PC-3 (cell line): Measurements from ENCODE around the gene SPOPL. TPM values are rescaled to one million over a fixed set of nuclear protein-coding genes. Genes with fewer than 3 reads are reported as not detected.

Experiments used
- ATAC-seq: fragments of 200-7000 bp; cut with Tn5 transposase; 2 replicates; pipeline ENCODE4 v1.9.1; 2020; ENCODE audit warnings: mild to moderate bottlenecking, moderate library complexity
- BruUV-seq: library from RNA; stranded (reverse); fragments of 400-500 nt; replicated peaks from 2 replicates; lab custom pipeline; 2021; lab: Mats Ljungman, UMichigan
- CTCF ChIA-PET: fragments of 300-600 bp; sonication (Branson Sonifier 250); formaldehyde crosslinking; loops from one replicate; lab custom pipeline; 2022; ENCODE audit warnings: antibody characterized with exemption; lab: Charles Lee
- POLR2A ChIA-PET: fragments of 300-600 bp; sonication (Branson Sonifier 250); formaldehyde crosslinking; loops from one replicate; lab custom pipeline; 2022; ENCODE audit warnings: antibody characterized with exemption; ENCODE audit not compliant: unreplicated experiment; lab: Charles Lee
- DNase-seq: peaks from one replicate; pipeline ENCODE4 v3.0.0-alpha.2; 2015
- H2AFZ ChIP-seq: fragments of 300-600 bp; sonication (generic); 2 replicates; pipeline ENCODE4 v1.6.0; 2016; ENCODE audit warnings: antibody characterized with exemption, low read length
- H3F3A ChIP-seq: fragments of 300-600 bp; sonication (generic); one replicate; pipeline ENCODE4 v1.6.0; 2017; ENCODE audit warnings: antibody characterized with exemption, low read length, control low read depth, mild to moderate bottlenecking; ENCODE audit not compliant: unreplicated experiment
- H3K27ac ChIP-seq: fragments of 300-600 bp; sonication (generic); 2 replicates; pipeline ENCODE4 v1.5.1; 2016; ENCODE audit warnings: mild to moderate bottlenecking, low read length
- H3K27me3 ChIP-seq: fragments of 300-600 bp; sonication (generic); 2 replicates; pipeline ENCODE4 v1.6.1; 2016; ENCODE audit warnings: low read length, mixed read lengths
- H3K36me3 ChIP-seq: fragments of 300-600 bp; sonication (generic); 2 replicates; pipeline ENCODE4 v1.6.1; 2016; ENCODE audit warnings: low read depth, mixed run types, low read length, mixed read lengths
- H3K4me1 ChIP-seq: fragments of 300-600 bp; sonication (generic); 2 replicates; pipeline ENCODE4 v1.5.1; 2016; ENCODE audit warnings: low read length; ENCODE audit not compliant: insufficient read depth
- H3K4me2 ChIP-seq: fragments of 300-600 bp; sonication (generic); 2 replicates; pipeline ENCODE4 v1.6.0; 2016; ENCODE audit warnings: low read length
- H3K4me3 ChIP-seq: fragments of 300-600 bp; sonication (generic); 2 replicates; pipeline ENCODE4 v1.5.1; 2016; ENCODE audit warnings: mild to moderate bottlenecking, low read length, mixed read lengths
- H3K79me2 ChIP-seq: fragments of 300-600 bp; sonication (generic); 2 replicates; pipeline ENCODE4 v1.6.1; 2017; ENCODE audit warnings: low read length, mixed read lengths
- H3K9ac ChIP-seq: fragments of 300-600 bp; sonication (generic); 2 replicates; pipeline ENCODE4 v1.6.0; 2016; ENCODE audit warnings: mild to moderate bottlenecking, low read length
- H3K9me2 ChIP-seq: fragments of 300-600 bp; sonication (generic); replicated peaks from 2 replicates; pipeline ENCODE4 v1.6.1; 2016; ENCODE audit warnings: mixed run types, low read length, mixed read lengths
- H3K9me3 ChIP-seq: fragments of 300-600 bp; sonication (generic); 2 replicates; pipeline ENCODE4 v1.6.1; 2016; ENCODE audit warnings: low read length, mixed read lengths
- H4K20me1 ChIP-seq: fragments of 300-600 bp; sonication (generic); 2 replicates; pipeline ENCODE4 v1.6.1; 2016; ENCODE audit warnings: low read length, mixed read lengths
- EZH2 ChIP-seq: fragments of 300-600 bp; sonication (generic); IDR thresholded peaks from one replicate; pipeline ENCODE4 v1.6.1; 2017; ENCODE audit warnings: antibody characterized with exemption, mild to moderate bottlenecking, low read length; ENCODE audit not compliant: unreplicated experiment
- EZH2phosphoT487 ChIP-seq: fragments of 300-600 bp; sonication (generic); IDR thresholded peaks from 2 replicates; pipeline ENCODE4 v1.6.1; 2018; ENCODE audit warnings: mild to moderate bottlenecking, antibody characterized with exemption, low read length, borderline replicate concordance
- intact Hi-C: fragments of 100-400 bp; cut with micrococcal nuclease; formaldehyde crosslinking; loops from 2 replicates; pipeline ENCODE4 v1.9.0; 2023
- total RNA-seq: library from RNA; depleted of rRNA; stranded (reverse); fragments of >200 nt; gene quantifications from 2 replicates; pipeline ENCODE4 v1.2.3, GENCODE V29; 2014
- TF ChIP-seq, protein P1 (sequence below): fragments of 300-600 bp; sonication (generic); conservative IDR thresholded peaks from 2 replicates; pipeline ENCODE4 v1.5.1; 2017; ENCODE audit warnings: antibody characterized with exemption, low read depth, mild to moderate bottlenecking, low read length

The SPOPL gene
- total RNA-seq, 1 experiment from 2014 or later = 10.2 TPM

DNA sequence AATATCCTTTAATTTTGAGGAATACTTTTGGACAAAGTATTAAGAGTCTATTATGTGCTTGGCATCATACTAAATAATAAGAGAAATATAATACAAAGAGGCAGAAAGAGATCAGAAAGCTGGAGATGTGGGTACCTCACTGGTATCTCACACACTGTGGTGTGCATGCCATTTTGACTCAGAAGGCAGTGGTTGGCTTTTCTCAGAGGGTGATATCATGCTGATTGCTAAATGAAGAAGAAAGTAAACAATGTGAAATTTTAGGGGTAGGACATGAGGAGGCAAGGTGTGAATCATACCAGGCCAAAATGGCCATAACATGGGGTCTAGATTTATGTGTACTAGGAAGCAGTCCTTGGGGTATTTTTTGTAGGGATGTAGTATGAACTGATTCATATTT lies 16.6 kb upstream of the SPOPL start:
- peak; percentile 16 for DNase-seq
- H3K4me3 ChIP-seq = no peak overlapping the region
- H3F3A ChIP-seq = no peaks in the 10 kb centered on the region
- TF ChIP-seq EZH2 (no peak), EZH2phosphoT487 (no peak)
- TF ChIP-seq, protein P1, sequence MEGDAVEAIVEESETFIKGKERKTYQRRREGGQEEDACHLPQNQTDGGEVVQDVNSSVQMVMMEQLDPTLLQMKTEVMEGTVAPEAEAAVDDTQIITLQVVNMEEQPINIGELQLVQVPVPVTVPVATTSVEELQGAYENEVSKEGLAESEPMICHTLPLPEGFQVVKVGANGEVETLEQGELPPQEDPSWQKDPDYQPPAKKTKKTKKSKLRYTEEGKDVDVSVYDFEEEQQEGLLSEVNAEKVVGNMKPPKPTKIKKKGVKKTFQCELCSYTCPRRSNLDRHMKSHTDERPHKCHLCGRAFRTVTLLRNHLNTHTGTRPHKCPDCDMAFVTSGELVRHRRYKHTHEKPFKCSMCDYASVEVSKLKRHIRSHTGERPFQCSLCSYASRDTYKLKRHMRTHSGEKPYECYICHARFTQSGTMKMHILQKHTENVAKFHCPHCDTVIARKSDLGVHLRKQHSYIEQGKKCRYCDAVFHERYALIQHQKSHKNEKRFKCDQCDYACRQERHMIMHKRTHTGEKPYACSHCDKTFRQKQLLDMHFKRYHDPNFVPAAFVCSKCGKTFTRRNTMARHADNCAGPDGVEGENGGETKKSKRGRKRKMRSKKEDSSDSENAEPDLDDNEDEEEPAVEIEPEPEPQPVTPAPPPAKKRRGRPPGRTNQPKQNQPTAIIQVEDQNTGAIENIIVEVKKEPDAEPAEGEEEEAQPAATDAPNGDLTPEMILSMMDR = no peak
- no peak overlapping the region for H3K4me2 ChIP-seq
- H3K27ac ChIP-seq = no peak overlapping the region
- intact Hi-C loops = no loop called here
- ChIA-PET POLR2A (no interaction called here), CTCF (no interaction called here)
- no TSS peak for BruUV-seq
- H2AFZ ChIP-seq = no peak overlapping the region
- no peaks in the 10 kb centered on the region for H3K9me3 ChIP-seq
- H4K20me1 ChIP-seq = no peaks in the 10 kb centered on the region
- no peaks in the 10 kb centered on the region for H3K79me2 ChIP-seq
- H3K9ac ChIP-seq = no peak overlapping the region
- no peaks in the 10 kb centered on the region for H3K9me2 ChIP-seq
- no peaks in the 10 kb centered on the region; the same call in 1 of the 2 replicates for H3K4me1 ChIP-seq
- ATAC-seq = no peak
- no peaks in the 10 kb centered on the region for H3K27me3 ChIP-seq
- H3K36me3 ChIP-seq = no peaks in the 10 kb centered on the region

- no peaks in the 10 kb centered on the region for H3K36me3 ChIP-seq
- no TSS peak for BruUV-seq
- H3K27ac ChIP-seq = no peak overlapping the region
- no peaks in the 10 kb centered on the region for H3K79me2 ChIP-seq
- H2AFZ ChIP-seq = no peak overlapping the region
- no peaks in the 10 kb centered on the region for H3K27me3 ChIP-seq
- H3K4me3 ChIP-seq = no peak overlapping the region
- ChIA-PET CTCF (no interaction called here), POLR2A (no interaction called here)
- DNase-seq = no peak
- ATAC-seq = no peak
- no peaks in the 10 kb centered on the region for H3F3A ChIP-seq
- no peak overlapping the region for H3K4me2 ChIP-seq
- H3K4me1 ChIP-seq = peaks cover 9% of the 10 kb centered on the region
- no peak for TF ChIP-seq EZH2
- TF ChIP-seq, protein P1 = 0 out of 2 replicates have a peak, but pooled peaks have one; percentile 21
- no peaks in the 10 kb centered on the region for H3K9me2 ChIP-seq
- no peaks in the 10 kb centered on the region for H3K9me3 ChIP-seq
- H3K9ac ChIP-seq = no peak overlapping the region
- no peaks in the 10 kb centered on the region for H4K20me1 ChIP-seq
- intact Hi-C loops = no loop called here
Measured at GRCh38 chr2:138486363-138487198, 15.0 kb upstream of the SPOPL start.
